ENCODE data around the gene LRRC39. TPM values are rescaled to one million over a fixed set of nuclear protein-coding genes. Genes with fewer than 3 reads are reported as not detected.

Gene LRRC39
- total RNA-seq, 2 experiments from 2014 or later = 0.68 to 0.82 TPM

DNA sequence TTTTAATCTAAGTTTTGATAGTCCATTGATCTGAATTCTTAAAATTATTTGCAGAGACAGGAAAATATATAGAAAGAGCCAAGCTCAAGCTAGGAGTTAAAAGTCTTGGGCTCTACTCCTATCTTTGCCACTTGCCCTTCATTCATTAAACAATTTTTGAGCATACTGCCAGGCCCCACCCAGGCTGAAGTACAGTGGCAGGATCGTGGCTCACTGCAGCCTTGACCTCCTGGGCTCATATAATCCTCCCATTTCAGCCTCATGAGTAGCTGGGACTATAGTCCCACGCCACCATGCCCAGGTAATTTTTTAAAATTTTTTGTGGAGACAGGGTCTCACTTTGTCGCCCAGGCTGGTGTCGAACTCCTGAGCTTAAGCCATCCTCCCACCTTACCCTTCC lies 36.9 kb downstream of the LRRC39 start:
- Mint-ChIP-seq H3K36me3 (peaks cover 54% of the 10 kb centered on the region), H3K27me3 (no peaks in the 10 kb centered on the region), H3K4me1 (peaks cover 2% of the 10 kb centered on the region), H3K4me3 (no peak overlapping the region), H3K27ac (no peak overlapping the region), H3K9me3 (ENCODE audit: low read depth) (no peaks in the 10 kb centered on the region)
- no peak for ATAC-seq
- CTCF ChIA-PET = no interaction called here
- DNase-seq = no peak

- Mint-ChIP-seq H3K27ac (no peak overlapping the region), H3K36me3 (peaks cover 39% of the 10 kb centered on the region)
- CTCF ChIA-PET = interaction anchor here (1.0 to 1.5 kb wide), 2 partner anchors 322 to 575 kb away, joined by 3 to 4 read pairs; no protein-coding TSS in a partner anchor
Measured at GRCh38 chr1:100137602-100138001, 40.5 kb downstream of the LRRC39 start.

GRCh38 chr1:100134872-100135271 lies 43.2 kb downstream of the LRRC39 start:
- Mint-ChIP-seq H3K9me3 (ENCODE audit: low read depth) (no peaks in the 10 kb centered on the region), H3K4me1 (peaks cover 39% of the 10 kb centered on the region), H3K27me3 (no peaks in the 10 kb centered on the region), H3K36me3 (peaks cover 30% of the 10 kb centered on the region), H3K4me3 (peak overlapping the region; percentile 27), H3K27ac (peak overlapping the region; percentile 38)
- DNase-seq = no peak
- ATAC-seq = no peak
- CTCF ChIA-PET = interaction anchor here (1.0 kb wide), 1 partner anchor 286 kb away, joined by 4 read pairs; no protein-coding TSS in a partner anchor

More at GRCh38 chr1:100137602-100138001, 40.5 kb downstream of the LRRC39 start:
- peaks cover 16% of the 10 kb centered on the region for H3K4me1 Mint-ChIP-seq
- H3K9me3 Mint-ChIP-seq (ENCODE audit: low read depth) = no peaks in the 10 kb centered on the region
- ATAC-seq (no peak), DNase-seq (no peak)
- H3K27me3 Mint-ChIP-seq = no peaks in the 10 kb centered on the region
- no peak overlapping the region for H3K4me3 Mint-ChIP-seq

DNA sequence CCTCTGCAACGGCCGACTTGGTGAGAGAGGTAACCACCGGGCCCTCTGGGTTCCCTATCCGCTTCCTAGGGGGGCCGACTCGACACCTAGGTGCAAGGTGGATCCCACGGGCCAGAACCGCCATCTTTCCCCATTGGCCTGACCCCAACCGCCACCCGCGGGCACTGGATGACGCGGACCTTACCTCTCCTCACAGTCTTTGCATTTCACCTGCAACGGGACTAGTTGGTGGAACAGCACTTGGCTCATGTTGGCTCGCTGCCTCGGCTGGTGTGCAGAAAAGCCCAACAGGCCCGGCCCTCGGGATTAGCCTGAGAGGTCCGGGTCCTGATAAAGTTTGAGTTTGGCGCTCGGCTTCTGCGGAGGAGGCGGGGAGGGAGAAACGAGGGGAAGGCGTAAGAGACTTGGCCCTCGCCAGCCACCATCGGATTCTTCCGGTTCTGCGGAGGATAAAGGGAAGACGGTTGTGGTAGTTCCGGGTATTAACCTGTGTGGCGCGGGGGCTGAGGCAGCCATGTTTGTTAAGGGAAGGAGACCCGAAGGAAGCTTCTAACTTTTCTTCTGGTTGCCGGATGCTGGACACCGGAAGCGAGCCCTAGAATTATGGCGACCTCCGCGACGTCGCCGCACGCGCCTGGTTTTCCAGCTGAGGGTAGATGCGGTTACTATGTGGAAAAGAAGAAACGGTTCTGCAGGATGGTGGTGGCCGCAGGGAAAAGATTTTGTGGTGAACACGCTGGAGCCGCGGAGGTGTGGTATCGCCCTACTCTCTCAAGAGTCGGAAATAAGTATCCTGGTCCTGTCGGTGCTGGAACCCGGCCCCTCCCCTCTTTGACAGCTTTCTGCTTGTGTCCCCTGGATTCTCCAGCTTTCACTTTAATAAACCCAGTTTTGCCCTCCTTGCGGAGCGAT lies 45.2 kb downstream of the LRRC39 start, which contains the start of the genes SASS6 and TRMT13:
Gene SASS6 (minus strand): TSS at position 365 of the 912 bp plus-strand sequence. CDS start 116 bp downstream, at position 249.
Gene TRMT13 (plus strand): TSS at position 598 of the 912 bp plus-strand sequence. CDS start 6 bp downstream, at position 604.
- ATAC-seq = peak; percentile 92
- no peaks in the 10 kb centered on the region for H3K9me3 Mint-ChIP-seq (ENCODE audit: low read depth)
- H3K36me3 Mint-ChIP-seq = peaks cover 19% of the 10 kb centered on the region
- CTCF ChIA-PET = interaction anchor here (0.8 to 1.2 kb wide), 7 partner anchors 133 to 762 kb away, joined by 3 to 4 read pairs (median 3); partner anchors contain the start of genes CDC14A, EXTL2 and RTCA
- no peaks in the 10 kb centered on the region for H3K27me3 Mint-ChIP-seq
- peak within 1 kb of the TSS; percentile 95 for H3K27ac Mint-ChIP-seq
- peak within 1 kb of the TSS; percentile 99 for H3K4me3 Mint-ChIP-seq
- peak; percentile 98 for DNase-seq
- peaks cover 44% of the 10 kb centered on the region for H3K4me1 Mint-ChIP-seq

GRCh38 chr1:100131623-100132022 lies 46.4 kb downstream of the LRRC39 start:
- peak overlapping the region; percentile 95 for H3K27ac Mint-ChIP-seq
- H3K4me1 Mint-ChIP-seq = peaks cover 44% of the 10 kb centered on the region
- peak overlapping the region; percentile 99 for H3K4me3 Mint-ChIP-seq
- no peaks in the 10 kb centered on the region for H3K9me3 Mint-ChIP-seq (ENCODE audit: low read depth)
- DNase-seq = no peak
- H3K36me3 Mint-ChIP-seq = peaks cover 13% of the 10 kb centered on the region
- CTCF ChIA-PET = interaction anchor here (1.4 kb wide), 1 partner anchor 118 kb away, joined by 3 read pairs; the partner anchor contains the start of gene DBT
- no peak for ATAC-seq
- no peaks in the 10 kb centered on the region for H3K27me3 Mint-ChIP-seq

DNA sequence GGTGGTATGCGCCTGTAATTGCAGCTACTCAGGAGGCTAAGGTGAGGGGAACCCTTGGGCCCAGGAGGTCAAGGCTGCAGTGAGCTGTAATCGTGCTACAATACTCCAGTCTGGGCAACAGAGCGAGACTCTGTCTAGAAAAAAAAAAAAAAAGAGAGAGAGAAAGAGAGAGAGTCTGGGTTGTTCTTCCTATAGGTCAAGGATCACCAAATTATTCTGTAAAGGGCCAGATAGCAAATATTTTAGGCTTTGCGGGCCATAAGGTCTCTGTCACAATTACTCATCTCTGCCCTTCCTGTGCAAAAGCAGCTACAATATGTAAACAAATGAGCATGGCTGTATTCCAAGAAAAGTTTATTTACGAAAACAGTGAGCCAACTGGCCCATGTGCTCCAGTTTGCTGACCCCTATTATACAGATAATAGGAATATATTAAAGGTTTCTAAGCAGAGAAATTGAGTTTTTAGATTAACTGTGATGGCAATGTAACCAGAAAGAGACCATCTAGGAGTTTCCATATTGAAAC lies 47.4 kb downstream of the LRRC39 start:
- peaks cover 41% of the 10 kb centered on the region for H3K4me1 Mint-ChIP-seq

DNA sequence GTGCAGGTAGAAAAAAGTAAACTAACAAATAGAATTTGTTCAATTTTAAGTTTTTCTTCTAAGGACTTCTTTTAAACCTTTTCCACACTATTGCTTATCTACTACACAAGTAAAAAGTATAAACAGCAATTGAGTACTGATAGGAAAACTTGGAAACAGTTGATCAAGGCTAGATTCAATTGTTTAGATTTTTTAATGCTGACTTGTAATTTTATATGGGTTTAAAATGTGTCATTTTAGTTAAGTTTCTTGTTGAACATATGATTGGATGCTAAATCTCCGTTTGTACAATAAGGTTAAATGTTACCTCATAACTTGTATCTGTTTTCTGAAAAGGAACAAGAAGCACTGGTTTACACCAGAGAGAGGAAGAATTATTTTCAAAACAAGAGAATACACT lies 50.8 kb downstream of the LRRC39 start:
- ATAC-seq (no peak), DNase-seq (no peak)
- Mint-ChIP-seq H3K27ac (no peak overlapping the region), H3K27me3 (no peaks in the 10 kb centered on the region), H3K36me3 (peaks cover 21% of the 10 kb centered on the region), H3K4me1 (peaks cover 24% of the 10 kb centered on the region), H3K4me3 (no peak overlapping the region), H3K9me3 (ENCODE audit: low read depth) (no peaks in the 10 kb centered on the region)
- CTCF ChIA-PET = no interaction called here

More for the DNA sequence above, 47.4 kb downstream of the LRRC39 start:
- Mint-ChIP-seq H3K36me3 (peaks cover 18% of the 10 kb centered on the region), H3K27me3 (no peaks in the 10 kb centered on the region), H3K27ac (peak overlapping the region; percentile 46), H3K4me3 (no peak overlapping the region), H3K9me3 (ENCODE audit: low read depth) (no peaks in the 10 kb centered on the region)
- ATAC-seq (no peak), DNase-seq (no peak)
- CTCF ChIA-PET = interaction anchor here (0.7 to 1.5 kb wide), 4 partner anchors 10 to 324 kb away, joined by 3 to 4 read pairs (median 4); partner anchors contain the start of gene DBT

DNA sequence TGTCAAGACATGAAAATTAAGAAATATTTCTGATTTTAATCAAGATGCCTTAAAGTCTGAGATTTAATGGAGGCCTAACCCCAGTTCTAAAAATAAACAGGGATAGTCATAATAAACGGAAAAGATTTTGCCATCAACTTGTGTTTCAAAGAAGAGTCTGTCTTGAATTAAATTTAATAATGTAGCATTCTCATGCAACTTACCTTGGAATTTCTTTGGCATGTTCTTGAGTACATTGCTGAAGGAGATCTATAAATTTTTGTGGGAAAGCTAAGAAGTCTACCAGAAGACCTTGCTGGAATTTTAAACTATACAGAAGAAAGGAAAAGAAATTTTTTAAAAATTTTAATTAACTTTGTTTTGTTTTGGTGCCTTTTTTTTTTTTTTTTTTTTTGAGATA lies 55.9 kb downstream of the LRRC39 start:
- DNase-seq (no peak), ATAC-seq (no peak)
- CTCF ChIA-PET = interaction anchor here (1.0 to 1.1 kb wide), 2 partner anchors 318 to 337 kb away, joined by 3 to 4 read pairs; no protein-coding TSS in a partner anchor
- Mint-ChIP-seq H3K4me1 (no peaks in the 10 kb centered on the region), H3K27ac (no peak overlapping the region), H3K9me3 (ENCODE audit: low read depth) (no peaks in the 10 kb centered on the region), H3K27me3 (no peaks in the 10 kb centered on the region), H3K36me3 (peaks cover 35% of the 10 kb centered on the region), H3K4me3 (no peak overlapping the region)

GRCh38 chr1:100115524-100115923 lies 62.5 kb downstream of the LRRC39 start:
- DNase-seq (no peak), ATAC-seq (no peak)
- Mint-ChIP-seq H3K36me3 (peaks cover 34% of the 10 kb centered on the region), H3K9me3 (ENCODE audit: low read depth) (no peaks in the 10 kb centered on the region), H3K4me1 (no peaks in the 10 kb centered on the region), H3K4me3 (no peak overlapping the region), H3K27me3 (no peaks in the 10 kb centered on the region), H3K27ac (no peak overlapping the region)
- CTCF ChIA-PET = no interaction called here

- CTCF ChIA-PET = no interaction called here
- H3K36me3 Mint-ChIP-seq = peaks cover 33% of the 10 kb centered on the region
Measured at GRCh38 chr1:100109554-100110066, 68.4 kb downstream of the LRRC39 start.

GRCh38 chr1:100107696-100108095 lies 70.4 kb downstream of the LRRC39 start:
- ATAC-seq (no peak), DNase-seq (no peak)
- Mint-ChIP-seq H3K36me3 (peaks cover 36% of the 10 kb centered on the region), H3K4me3 (no peak overlapping the region), H3K4me1 (no peaks in the 10 kb centered on the region), H3K27me3 (no peaks in the 10 kb centered on the region), H3K27ac (no peak overlapping the region), H3K9me3 (ENCODE audit: low read depth) (no peaks in the 10 kb centered on the region)
- CTCF ChIA-PET = no interaction called here

More at GRCh38 chr1:100109554-100110066, 68.4 kb downstream of the LRRC39 start:
- H3K27ac Mint-ChIP-seq = no peak overlapping the region
- H3K27me3 Mint-ChIP-seq = no peaks in the 10 kb centered on the region
- no peaks in the 10 kb centered on the region for H3K4me1 Mint-ChIP-seq
- no peaks in the 10 kb centered on the region for H3K9me3 Mint-ChIP-seq (ENCODE audit: low read depth)
- no peak for ATAC-seq
- DNase-seq = no peak
- no peak overlapping the region for H3K4me3 Mint-ChIP-seq

DNA sequence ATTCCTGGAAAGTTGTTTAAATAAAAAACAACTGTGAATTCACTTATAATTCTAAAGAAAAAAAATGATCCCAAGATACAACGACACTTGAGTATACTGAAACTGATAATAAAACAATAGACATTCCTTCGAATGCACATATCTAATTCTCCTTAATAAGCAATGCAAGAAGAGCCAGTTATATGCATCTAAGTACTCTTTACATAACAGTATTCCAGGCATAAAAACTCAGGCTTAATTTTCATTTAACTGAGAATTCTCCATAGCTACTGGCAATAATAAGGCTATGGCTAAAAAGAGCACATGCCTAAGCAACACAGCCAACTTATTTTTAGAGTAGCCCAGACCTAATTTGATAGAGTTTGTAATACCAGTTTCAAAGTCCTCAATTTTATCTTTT lies 76.5 kb downstream of the LRRC39 start:
- H3K36me3 Mint-ChIP-seq = peaks cover 51% of the 10 kb centered on the region
- H3K27ac Mint-ChIP-seq = no peak overlapping the region
- ATAC-seq (no peak), DNase-seq (no peak)
- H3K9me3 Mint-ChIP-seq (ENCODE audit: low read depth) = no peaks in the 10 kb centered on the region
- H3K4me3 Mint-ChIP-seq = no peak overlapping the region
- CTCF ChIA-PET = no interaction called here
- H3K27me3 Mint-ChIP-seq = no peaks in the 10 kb centered on the region
- no peaks in the 10 kb centered on the region for H3K4me1 Mint-ChIP-seq

- CTCF ChIA-PET = no interaction called here
- DNase-seq (no peak), ATAC-seq (no peak)
- Mint-ChIP-seq H3K36me3 (peaks cover 57% of the 10 kb centered on the region), H3K27me3 (no peaks in the 10 kb centered on the region), H3K9me3 (ENCODE audit: low read depth) (no peaks in the 10 kb centered on the region), H3K27ac (no peak overlapping the region), H3K4me1 (no peaks in the 10 kb centered on the region), H3K4me3 (no peak overlapping the region)
Measured at GRCh38 chr1:100100202-100100601, 77.9 kb downstream of the LRRC39 start.
